NB4 (cell line): ENCODE measurements around the gene ASAP3.

Experiments used
- DNase-seq: peaks from one replicate; pipeline ENCODE4 v3.0.0; 2010; ENCODE audit warnings: low read depth
- H3K4me3 ChIP-seq: one replicate; pipeline ENCODE4 v1.5.1; 2011; ENCODE audit warnings: mild to moderate bottlenecking, low read depth, low read length, moderate library complexity
- MYC ChIP-seq: IDR thresholded peaks from 2 replicates; pipeline ENCODE4 v1.6.1; 2011; ENCODE audit warnings: low read depth, low read length
- POLR2A ChIP-seq: IDR thresholded peaks from 2 replicates; pipeline ENCODE4 v1.6.1; 2011; ENCODE audit warnings: mild to moderate bottlenecking; ENCODE audit not compliant: insufficient read length; ENCODE audit errors: extremely low read depth
- TF ChIP-seq, protein P1 (sequence below): IDR thresholded peaks from 2 replicates; pipeline ENCODE4 v1.6.1; 2011; ENCODE audit warnings: low read depth, low read length
- TF ChIP-seq, protein P2 (sequence below): IDR thresholded peaks from one replicate; pipeline ENCODE4 v1.5.1; 2012; ENCODE audit warnings: low read depth, low read length

The ASAP3 gene

DNA sequence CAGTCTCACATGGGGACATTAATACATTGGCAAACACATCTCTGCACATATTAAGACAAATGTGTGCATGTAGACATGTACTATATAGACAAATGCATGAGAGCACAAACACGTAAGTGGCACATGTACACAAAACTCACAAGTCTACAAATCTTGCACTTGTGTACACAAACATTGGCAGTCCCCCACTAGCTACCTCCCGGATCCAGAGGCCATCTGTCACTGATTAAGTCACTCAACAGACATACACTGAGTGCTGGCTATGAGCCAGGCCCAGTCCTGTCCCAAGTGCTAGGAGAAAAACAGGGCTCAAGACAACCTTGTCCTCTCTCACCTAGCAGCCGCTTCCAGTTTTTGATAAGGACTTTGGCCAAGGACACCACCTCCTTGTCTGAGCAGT, 66.4 kb downstream of the ASAP3 start:
- DNase-seq: no peak
- no peak for TF ChIP-seq POLR2A
- TF ChIP-seq, protein P1, sequence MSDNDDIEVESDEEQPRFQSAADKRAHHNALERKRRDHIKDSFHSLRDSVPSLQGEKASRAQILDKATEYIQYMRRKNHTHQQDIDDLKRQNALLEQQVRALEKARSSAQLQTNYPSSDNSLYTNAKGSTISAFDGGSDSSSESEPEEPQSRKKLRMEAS: no peak
- TF ChIP-seq MYC: no peak
- TF ChIP-seq, protein P2, sequence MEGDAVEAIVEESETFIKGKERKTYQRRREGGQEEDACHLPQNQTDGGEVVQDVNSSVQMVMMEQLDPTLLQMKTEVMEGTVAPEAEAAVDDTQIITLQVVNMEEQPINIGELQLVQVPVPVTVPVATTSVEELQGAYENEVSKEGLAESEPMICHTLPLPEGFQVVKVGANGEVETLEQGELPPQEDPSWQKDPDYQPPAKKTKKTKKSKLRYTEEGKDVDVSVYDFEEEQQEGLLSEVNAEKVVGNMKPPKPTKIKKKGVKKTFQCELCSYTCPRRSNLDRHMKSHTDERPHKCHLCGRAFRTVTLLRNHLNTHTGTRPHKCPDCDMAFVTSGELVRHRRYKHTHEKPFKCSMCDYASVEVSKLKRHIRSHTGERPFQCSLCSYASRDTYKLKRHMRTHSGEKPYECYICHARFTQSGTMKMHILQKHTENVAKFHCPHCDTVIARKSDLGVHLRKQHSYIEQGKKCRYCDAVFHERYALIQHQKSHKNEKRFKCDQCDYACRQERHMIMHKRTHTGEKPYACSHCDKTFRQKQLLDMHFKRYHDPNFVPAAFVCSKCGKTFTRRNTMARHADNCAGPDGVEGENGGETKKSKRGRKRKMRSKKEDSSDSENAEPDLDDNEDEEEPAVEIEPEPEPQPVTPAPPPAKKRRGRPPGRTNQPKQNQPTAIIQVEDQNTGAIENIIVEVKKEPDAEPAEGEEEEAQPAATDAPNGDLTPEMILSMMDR: no peak
- no peak overlapping the region for H3K4me3 ChIP-seq

DNA sequence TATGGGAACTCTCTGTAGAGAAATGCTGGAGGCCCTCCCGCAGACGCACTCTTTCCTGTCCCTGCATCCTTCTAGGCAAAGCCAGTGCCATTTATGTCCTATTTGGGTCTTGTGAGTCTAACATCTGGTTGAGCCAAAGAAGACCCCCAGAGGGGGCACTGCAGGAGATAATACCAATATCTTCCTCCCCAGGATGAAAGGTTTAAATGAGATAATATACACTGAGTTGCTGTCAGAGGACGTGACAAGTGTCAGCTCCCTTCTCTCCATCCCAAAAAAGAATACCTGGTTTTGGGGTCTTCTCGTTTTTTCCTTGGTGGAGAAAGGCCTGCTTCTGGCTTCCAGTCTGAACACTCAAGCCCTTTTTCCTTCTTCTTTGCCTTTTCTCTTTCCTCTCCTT, 67.0 kb downstream of the ASAP3 start:
- DNase-seq: no peak
- TF ChIP-seq, protein P2: no peak
- TF ChIP-seq, protein P1: no peak
- no peak for TF ChIP-seq POLR2A
- TF ChIP-seq MYC: no peak
- H3K4me3 ChIP-seq: no peak overlapping the region

DNA sequence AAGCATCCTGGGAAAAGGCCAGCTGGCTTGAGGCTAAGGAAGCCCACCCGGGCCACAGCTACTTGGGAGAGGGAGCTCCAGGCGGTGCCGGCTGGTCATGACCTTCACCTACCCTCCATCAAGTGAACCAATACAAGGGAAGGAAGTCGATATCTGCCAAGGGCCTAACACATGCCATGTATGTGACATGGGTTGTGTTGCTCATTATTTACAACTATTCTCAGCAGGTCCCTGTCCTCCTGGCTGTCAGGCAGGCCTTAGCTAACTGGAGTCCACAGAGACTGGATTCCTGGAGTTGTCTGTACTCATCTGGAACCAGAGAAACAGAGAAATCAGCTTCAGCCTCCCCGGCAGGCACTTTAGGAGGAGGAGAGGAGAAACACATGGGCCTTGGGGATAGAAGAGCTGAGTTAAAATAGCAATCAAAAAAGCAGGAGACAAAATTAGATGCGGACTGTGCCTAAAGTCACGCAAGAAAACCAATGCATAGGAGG, 75.1 kb downstream of the ASAP3 start:
- TF ChIP-seq, protein P1: no peak
- no peak for TF ChIP-seq MYC
- TF ChIP-seq POLR2A: no peak
- TF ChIP-seq, protein P2: no peak
- no peak for DNase-seq
- H3K4me3 ChIP-seq: no peak overlapping the region

DNA sequence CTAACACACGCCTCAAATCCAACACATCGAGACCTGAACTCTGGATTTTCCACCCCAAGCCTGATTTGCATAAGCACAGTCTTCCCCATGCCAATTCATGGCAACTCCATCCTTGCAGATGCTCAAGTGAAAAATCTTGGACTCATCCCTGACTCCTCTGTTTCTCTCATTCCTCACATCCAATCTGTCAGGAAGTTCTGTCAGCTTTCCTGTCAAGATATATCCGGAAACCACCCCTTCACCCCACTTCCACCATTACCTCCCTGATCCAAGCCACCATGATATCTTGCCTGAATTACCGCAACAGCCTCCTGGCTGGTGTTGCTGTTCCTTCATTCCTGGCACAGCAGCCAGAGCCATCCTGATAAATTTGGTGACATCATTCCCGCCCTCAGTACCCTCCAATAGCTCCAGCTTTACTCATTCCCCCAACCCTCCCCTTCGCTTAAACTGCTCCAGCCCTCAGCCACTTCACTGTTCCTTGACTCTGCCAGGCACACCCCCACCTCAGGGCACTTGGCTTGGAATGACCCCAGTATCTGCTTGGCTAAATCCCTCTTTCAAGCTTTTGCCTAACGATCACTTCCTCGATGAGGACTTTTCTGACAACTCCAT, 76.9 kb downstream of the ASAP3 start:
- no peak overlapping the region for H3K4me3 ChIP-seq
- TF ChIP-seq, protein P1: no peak
- no peak for TF ChIP-seq POLR2A
- TF ChIP-seq, protein P2: no peak
- TF ChIP-seq MYC: no peak
- no peak for DNase-seq

DNA sequence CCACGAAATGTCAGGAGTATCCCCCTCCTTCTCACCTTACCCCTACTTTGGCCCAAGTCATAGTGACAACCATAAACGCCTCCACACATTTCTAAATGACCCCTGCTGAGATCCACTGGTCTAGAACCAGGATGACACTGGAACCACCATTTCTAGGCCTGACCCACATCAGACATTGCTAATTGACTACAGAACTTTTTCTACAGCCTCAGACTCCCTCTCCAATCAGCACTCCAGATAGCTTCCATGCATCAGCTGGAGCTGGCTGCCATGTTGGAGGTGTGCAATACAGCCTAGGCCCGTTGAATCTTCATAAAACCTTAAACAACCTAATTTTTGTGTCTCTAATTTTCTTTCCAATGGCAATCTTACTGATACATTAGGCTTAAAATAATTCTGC, 78.0 kb downstream of the ASAP3 start:
- H3K4me3 ChIP-seq: no peak overlapping the region
- DNase-seq: no peak
- TF ChIP-seq, protein P1: no peak

DNA sequence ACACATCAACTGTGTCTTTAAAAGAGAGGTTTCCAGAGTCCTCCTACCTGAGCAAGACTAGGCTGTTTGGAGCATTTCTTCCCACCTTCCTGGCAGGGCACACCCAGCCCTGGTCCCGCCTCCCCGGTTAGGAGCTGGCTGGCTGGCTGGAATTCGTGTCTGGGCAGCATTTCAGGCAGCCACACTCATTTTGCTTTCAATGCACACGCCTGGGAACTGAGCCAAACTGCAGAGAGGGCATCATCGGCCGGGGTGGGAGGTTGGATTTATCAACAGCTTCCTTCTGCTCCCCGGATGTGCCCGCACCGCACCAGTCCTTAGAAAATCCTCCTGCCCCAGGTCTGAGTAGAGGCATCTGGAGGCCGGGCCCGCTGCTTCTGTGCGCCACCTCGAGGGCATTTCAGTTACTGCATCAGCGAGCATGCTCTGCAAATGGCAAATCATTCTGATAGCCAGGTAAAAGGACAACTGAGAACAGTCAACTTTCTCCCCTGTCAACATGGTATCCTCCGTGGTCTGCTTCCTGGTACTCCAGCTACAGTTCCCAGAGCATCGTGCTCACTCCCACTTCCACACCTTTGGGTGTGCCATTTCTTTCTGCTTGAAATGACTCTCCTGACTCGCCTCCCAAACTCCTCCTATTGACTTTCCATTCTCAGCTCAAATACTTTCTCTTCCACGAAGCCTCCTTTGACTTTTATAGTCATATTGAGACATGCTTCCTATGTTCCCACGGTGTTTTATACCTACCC, 80.1 kb downstream of the ASAP3 start:
- peak; percentile 95 for DNase-seq
- H3K4me3 ChIP-seq: peak overlapping the region; percentile 72
- peak; percentile 16 for TF ChIP-seq POLR2A
- peak; percentile 71 for TF ChIP-seq MYC
- TF ChIP-seq, protein P1: peak; percentile 85
- TF ChIP-seq, protein P2: peak; percentile 88
